GM03348 (cell line): ENCODE measurements around the gene SCARB1.

ENCODE experiments used
- DNase-seq: peaks from one replicate; pipeline ENCODE4 v3.0.0; 2012; ENCODE audit warnings: low spot score

Gene SCARB1

GRCh38 chr12:124821252-124822200, 42.1 kb downstream of the SCARB1 start:
- no peak for DNase-seq

GRCh38 chr12:124820199-124820598, 43.5 kb downstream of the SCARB1 start:
- DNase-seq, result no peak

GRCh38 chr12:124819525-124819924, 44.1 kb downstream of the SCARB1 start:
- no peak for DNase-seq

GRCh38 chr12:124819080-124819479, 44.6 kb downstream of the SCARB1 start:
- DNase-seq, result no peak

GRCh38 chr12:124817076-124818000, 46.3 kb downstream of the SCARB1 start:
- DNase-seq, result no peak

GRCh38 chr12:124816295-124816854, 47.3 kb downstream of the SCARB1 start:
- DNase-seq, result no peak

GRCh38 chr12:124814741-124815613, 48.7 kb downstream of the SCARB1 start:
- DNase-seq, result no peak

GRCh38 chr12:124813782-124814181, 49.9 kb downstream of the SCARB1 start:
- no peak for DNase-seq

GRCh38 chr12:124812979-124813378, 50.7 kb downstream of the SCARB1 start:
- no peak for DNase-seq

GRCh38 chr12:124812356-124812755, 51.3 kb downstream of the SCARB1 start:
- no peak for DNase-seq

GRCh38 chr12:124811633-124812032, 52.0 kb downstream of the SCARB1 start:
- DNase-seq, result no peak

GRCh38 chr12:124809878-124810277, 53.8 kb downstream of the SCARB1 start:
- DNase-seq, result peak; percentile 49

GRCh38 chr12:124809391-124809790, 54.3 kb downstream of the SCARB1 start:
- DNase-seq, result no peak

GRCh38 chr12:124808272-124808671, 55.4 kb downstream of the SCARB1 start:
- no peak for DNase-seq

- DNase-seq, result no peak
These were observed 57.6 kb downstream of the SCARB1 start for GRCh38 chr12:124805876-124806668.

GRCh38 chr12:124805050-124805449, 58.6 kb downstream of the SCARB1 start:
- DNase-seq, result no peak

GRCh38 chr12:124804011-124804621, 59.5 kb downstream of the SCARB1 start:
- peak; percentile 35 for DNase-seq

GRCh38 chr12:124802361-124802760, 61.3 kb downstream of the SCARB1 start:
- no peak for DNase-seq

- DNase-seq, result no peak
These were observed 63.2 kb downstream of the SCARB1 start for GRCh38 chr12:124800506-124800905.

- no peak for DNase-seq
These were observed 66.3 kb downstream of the SCARB1 start for GRCh38 chr12:124797321-124797720.
